GM21737 (cell line): ENCODE results near the gene CACNA1G.
A peak's percentile ranks its signal among the peaks of the same experiment; 100 is the strongest.

Experiments used
- ATAC-seq: cut with Tn5 transposase; IDR thresholded peaks from one replicate; pipeline ENCODE4 v1.9.1; 2021; ENCODE audit warnings: mild to moderate bottlenecking, moderate library complexity; ENCODE audit not compliant: unreplicated experiment

The CACNA1G gene

DNA sequence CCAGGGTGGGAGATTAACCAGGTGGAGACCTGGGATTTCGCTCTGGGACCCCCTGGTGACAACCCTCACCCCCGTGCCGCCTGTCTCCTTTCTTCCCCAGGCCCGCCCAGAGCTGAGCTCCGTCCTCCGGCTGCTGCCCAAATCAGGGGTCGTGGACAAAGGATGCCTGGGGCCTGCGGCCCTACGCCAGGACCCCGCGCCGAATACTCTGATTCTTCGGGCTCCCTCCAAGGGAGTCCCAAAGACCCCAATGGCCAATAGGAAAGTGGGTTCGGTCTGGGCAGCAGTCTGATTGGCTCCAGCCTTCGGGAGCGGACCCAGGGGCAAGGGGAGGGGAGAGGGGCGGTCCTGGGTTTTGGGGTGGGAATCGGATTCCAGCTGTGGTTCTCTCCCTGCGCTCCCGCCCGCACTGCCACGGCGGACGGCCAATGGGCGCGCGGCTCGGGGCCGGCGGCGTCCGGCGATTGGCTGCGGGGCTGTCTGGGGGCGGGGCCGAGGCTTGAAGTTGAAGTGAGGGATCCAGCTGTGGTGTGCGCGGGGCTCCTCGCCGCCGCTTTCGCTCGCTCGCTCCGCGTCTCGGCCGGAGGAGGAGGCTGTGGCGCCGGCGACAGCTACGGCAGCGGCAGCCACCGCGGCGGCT lies at the start of gene CACNA1G:
CACNA1G (plus strand) TSS at position 531 of the 640 bp plus-strand sequence. CDS start 745 bp downstream, outside the sequence.
- peak; percentile 86 for ATAC-seq

DNA sequence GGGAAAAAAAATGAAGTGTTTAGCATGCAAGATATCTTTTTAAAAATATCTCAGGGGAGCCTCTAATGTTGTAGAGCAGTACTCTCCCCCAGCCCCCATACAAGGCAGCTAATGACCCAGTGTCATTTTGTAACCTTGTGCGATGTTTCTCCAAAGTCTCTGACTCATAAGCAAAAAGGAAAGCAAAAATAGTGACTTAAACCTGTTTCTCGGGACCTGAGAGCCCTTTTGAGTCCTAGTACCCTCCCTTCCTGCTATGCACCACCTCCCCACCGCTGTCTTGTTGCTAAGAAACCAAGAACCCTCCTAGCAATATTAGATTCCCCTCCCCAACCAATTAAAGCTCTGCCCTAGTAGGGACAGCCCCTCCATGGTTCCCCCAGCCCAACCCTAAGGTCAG lies 49.5 kb upstream of the CACNA1G start:
- ATAC-seq = peak; percentile 90

DNA sequence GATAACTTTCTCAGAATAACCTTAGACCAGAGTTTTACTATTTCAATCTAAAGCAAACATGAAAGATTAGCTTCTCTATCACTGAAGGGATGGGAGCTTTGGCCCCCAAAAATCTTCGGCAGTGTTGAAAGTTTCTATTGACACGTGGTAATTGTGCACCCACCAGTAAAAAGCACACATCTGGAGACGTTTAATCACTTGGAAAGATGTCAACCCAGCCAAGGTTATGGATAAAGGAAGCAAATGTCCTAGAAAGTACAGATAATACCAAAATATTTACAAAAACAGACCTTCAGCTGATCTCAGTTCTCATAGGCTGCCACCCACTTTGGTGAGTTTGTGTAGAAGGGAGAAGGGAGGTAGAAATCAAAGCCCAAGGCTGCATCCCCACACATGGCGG lies 47.0 kb upstream of the CACNA1G start:
- no peak for ATAC-seq

DNA sequence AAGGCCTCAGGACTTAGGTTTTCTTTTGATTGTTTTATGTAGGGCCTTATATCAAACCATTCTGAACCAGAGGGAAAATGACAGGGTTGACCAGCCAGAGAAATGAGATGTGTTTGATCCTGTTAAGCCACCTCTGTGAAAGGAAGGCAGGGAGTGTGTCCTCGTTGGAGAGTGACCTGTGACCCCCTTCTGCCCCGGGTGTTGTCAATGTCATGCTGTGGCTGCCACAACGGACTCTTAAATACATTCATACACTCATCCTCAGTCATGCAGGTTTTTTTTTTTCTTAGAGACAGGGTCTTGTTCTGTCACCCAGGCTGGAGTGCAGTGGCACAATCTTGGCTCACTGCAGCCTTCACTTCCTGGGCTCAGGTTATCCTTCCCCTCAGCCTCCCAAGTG lies 46.1 kb upstream of the CACNA1G start:
- ATAC-seq = no peak

DNA sequence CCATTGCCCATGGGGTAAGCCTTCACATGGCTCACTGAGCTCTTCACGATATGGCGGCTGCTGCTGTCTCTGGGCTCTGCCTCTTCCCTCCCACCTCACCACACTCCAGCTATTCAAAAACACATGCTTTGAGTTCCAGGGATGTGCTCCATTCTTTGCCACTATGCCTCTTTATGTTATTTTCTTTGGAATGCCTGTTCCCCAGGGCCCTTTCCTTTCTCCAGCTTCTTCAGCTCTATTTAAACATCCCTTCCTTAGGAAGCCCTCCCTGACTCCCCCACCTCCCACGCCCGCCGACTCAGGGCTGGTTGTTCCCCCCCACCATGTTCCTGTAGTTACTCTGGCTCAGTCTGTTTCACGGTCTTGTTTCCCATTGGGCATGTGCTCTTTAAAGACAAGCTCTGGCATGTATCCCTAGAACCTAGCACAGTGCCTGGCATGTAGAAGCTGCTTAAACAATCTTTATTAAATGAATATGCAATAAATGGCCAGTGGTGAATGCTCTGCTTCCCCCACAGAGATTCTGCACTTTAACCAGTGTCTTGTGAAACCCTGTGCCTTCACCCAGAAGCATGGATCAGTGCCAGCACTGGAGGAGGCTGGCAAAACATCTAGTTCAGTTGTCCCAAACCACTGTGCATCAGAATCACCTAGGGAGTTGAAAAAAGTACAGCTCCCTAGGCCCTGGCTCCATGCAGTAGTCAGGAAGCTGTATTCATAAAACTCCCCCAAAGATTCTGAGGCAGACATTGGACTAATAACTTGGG lies 45.4 kb upstream of the CACNA1G start:
- ATAC-seq = no peak

DNA sequence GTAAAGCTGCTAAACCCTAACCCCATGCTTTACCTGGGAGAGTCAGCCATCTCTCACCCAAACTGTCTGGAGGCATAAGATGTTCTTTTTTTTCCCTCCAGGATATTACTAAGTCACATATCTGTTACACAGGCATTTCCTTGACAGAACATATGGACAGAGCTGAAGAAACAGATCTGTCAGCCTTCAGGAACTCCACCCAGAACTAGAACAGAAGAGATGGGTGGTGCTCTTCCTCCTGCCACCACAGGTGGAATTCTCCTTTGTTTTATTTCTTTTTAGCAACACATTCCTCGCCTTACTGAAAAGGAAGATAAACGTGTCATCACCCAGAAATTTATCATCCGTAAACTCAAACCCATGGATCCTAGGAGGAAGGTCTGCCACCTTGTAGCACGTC lies 43.5 kb upstream of the CACNA1G start:
- ATAC-seq = no peak

DNA sequence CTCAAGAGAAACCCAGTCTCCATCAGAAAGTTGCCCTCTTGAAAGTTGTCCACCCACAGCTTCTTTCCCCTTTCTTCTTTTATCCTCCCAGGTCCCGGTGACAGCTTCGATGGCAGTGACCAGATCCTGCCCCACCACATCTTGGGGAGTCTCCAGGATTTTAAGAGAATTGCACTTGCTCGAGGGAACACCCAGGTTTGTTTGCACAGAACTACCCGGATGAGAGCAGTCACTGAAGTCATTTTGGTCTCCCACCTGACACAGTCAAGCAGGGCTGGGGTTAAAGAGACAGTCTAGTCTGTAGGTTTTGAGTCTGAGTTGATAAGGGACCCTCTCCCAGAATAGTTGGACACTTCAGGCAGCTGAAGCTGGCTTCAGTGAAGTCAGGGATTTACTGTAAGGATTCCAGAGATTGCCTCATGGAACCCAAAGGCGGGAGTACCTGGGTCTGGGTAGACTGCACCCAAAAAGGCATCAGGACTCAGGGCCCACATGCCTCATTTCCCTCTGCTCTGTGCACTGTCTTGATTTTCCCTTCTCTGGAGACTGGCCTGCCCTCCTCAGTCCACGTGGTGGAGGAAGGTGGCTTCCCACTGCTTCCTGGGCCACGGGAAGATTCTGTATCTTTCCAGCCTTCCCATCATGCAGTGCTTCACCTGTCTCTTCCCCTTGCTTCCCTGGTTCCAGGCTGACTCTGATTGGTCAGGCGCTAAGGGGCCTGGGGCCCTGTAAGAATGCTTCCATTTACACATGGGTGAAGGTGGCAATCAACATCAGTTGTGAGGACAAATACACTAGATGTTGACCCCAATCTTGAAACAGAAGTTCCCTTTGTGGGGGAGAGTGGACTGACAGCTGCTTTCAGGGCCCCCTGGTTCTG lies 42.8 kb upstream of the CACNA1G start:
- no peak for ATAC-seq

DNA sequence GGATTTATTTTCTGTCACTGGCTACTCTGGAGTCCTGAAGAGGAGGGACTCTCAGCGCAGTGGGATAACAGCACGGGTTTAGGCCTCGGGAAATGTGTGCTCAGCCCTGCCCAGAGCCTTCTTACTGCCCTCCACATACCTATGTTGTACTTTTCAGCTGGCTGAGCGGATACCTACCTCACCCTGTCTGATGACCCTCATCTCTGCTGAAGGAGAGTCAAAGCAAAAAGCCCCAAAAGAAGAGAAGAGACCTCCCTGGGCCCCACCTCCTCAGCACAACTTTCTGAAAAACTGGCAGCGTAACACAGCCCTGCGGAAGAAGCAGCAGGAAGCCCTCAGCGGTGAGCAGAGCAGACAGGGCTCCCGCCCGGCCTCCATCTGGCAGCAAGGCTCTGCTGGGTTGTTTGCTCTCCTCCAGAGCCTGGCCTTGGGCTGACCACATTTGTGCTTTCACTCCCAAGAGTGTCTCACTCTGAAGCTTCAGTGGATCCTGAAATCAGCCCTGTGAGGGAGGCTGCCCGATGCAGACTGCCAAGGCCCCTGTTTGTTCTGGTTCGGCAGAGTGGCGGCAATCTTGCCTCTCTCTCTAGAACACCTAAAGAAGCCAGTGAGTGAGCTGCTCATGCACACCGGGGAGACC lies 42.0 kb upstream of the CACNA1G start:
- no peak for ATAC-seq

DNA sequence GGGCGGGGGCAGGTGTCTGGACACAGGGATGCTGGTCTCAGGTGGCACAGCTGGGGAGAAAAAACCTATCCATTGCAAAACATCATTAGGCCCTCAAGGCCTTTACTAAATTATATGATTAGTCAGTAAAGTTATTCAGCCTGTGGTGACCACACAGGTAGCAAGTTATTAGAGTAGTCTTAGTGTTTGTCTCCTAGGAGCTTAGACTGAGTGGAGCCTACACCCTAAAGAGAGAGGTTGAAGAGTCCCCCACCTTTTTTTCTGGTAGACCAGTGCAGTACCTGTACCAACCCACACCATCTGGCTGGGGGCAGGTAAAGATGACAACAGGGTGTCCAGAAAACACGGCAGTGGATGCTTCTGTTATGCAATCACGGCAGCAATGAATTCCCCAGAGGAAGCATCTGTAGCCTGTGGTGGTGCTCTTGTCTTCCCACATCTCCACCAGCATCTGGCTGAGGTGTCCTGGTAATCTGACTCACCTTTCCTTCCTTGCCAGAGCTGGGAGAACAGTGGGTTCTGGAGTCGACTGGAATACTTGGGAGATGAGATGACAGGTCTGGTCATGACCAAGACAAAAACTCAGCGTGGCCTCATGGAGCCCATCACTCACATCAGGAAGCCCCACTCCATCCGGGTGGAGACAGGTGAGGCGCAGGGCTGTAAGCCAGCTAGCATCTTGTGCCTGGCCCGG lies 41.2 kb upstream of the CACNA1G start:
- no peak for ATAC-seq

DNA sequence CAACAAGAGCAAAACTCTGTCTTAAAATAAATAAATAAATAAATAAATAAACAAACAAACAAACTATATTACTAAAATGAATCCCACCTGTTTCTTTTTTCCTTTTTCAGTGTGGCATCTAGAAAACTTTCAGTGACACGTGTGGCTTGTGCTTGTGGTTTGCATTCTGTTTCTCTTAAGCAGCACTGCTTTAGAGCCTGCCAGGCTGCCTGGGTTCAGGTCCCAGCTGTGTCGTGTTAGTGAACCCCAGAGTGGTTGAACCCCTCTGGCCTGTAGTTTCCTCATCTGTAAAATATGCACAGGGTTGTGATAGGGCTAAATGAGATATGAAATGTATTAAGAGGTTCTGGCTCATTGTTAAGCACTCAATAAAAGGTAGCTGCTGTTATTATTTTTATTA lies 40.0 kb upstream of the CACNA1G start:
- no peak for ATAC-seq

DNA sequence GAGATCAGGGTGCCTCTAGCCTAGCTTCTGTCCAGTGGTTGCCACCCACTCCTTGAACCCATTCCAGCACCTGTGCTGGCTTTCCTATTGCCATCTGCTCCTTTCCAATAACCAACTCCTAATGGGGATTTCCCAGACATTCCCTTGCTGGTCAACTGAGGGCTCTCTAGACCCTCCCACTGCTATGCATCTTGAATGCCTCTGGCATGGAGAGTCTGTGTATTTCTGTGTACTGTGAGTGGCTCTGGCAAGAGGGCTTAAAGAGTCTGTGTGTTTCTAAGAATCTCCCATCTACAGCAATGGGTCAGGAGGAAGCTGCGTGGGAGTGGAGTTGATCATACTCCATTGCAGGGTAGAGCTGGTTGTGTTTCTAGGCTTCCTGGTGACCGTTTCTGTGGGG lies 39.0 kb upstream of the CACNA1G start:
- ATAC-seq = no peak

DNA sequence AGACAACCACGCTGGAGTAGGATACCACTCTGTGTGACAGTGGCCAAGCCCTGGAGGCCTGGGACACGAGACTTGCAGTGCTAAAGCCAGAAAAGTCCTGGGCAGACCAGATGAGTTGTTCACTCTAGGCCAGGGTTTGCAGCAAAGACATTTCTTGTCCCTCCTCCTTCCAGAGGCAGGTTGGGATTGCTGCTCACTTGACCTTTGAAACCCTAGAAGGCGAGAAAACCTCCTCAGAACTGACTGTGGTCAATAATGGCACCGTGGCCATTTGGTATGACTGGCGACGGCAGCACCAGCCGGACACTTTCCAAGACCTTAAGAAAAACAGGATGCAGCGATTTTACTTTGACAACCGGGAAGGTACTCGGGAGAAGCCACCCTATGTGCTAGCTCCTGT lies 37.7 kb upstream of the CACNA1G start:
- no peak for ATAC-seq

DNA sequence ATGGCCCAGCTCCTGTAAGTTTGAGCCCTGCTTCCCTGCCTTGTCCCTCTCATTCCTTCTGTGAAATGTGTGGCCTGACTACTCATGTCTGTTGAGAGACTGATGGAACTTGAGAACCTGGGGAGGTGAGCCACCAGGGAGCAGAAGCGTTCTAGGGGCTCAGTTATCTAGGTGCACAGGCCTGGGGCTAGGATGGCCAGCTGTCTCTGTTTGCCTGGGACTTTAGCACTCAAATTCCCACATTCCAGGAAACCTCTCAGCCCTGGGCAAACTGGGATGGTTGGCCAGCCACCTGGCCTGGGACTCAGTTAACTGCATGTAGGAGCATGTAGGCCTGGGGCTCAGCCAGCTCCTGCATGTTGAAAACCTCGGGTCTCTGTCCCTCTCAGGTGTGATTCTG lies 37.3 kb upstream of the CACNA1G start:
- no peak for ATAC-seq

DNA sequence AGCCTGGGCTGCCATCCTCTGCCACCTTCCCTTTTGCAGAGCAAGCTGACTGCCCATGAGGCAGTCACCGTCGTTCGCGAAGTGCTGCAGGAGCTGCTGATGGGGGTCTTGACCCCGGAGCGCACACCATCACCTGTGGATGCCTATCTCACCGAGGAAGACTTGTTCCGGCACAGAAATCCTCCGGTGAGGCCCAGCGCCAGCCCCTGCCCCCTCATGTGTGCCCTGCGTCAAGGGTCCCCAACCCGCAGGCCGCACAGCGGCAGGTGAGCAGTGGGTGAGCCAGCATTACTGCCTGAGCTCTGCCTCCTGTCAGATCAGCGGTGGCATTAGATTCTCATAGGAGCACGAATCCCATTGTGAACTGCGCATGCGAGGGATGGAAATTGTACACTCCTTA lies 35.7 kb upstream of the CACNA1G start:
- no peak for ATAC-seq

DNA sequence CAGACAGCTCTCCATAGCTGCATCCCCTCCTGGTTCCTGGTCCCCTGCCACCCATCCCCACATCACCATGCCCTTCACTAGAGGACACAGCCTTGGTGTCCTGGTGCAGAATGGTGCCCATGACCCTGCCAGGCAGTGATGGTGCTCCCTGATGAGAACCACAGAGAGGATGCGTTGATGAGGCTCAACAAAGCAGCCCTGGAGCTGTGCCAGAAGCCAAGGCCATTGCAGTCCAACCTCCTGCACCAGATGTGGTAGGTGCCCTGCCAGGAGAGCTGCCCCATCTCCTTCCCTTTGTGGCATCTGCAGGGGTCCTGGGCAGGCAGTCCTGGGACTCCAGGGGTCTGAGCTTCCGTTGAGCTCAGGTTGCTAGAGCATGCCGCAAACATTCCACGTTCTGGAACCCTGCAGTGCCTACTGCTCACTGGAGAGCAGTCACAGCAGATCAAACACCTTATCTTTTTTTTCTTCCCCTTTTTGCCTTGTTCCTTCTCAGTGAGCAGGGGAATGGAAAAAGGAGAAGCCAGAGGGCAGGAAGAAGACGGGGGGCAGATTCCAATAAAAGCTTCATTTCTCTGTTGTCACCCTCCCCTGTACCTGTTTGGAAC lies 33.3 kb upstream of the CACNA1G start:
- no peak for ATAC-seq

DNA sequence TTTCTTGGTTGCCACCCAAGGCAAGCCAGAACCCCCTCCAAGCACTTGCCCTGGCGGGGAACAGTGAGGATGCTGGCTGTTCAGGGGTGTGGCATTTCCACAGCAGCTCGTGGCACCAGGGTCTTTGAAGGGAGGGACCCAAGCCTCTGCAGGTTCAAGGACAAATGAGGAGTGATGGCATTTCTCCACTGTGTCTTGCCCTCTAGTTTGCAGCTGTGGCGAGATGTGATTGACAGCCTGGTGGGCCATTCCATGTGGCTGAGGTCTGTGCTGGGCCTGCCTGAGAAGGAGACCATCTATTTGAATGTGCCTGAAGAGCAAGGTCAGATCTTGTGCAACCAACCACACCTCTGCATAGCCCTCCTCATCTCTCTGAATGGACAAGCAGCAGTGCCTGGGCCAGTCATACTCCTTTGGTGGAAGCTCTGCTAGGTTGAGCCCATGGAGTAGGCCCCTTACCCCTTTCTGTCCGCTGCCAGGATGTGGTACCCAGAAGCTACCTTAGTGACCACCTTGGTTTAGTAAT lies 32.5 kb upstream of the CACNA1G start:
- ATAC-seq = no peak

DNA sequence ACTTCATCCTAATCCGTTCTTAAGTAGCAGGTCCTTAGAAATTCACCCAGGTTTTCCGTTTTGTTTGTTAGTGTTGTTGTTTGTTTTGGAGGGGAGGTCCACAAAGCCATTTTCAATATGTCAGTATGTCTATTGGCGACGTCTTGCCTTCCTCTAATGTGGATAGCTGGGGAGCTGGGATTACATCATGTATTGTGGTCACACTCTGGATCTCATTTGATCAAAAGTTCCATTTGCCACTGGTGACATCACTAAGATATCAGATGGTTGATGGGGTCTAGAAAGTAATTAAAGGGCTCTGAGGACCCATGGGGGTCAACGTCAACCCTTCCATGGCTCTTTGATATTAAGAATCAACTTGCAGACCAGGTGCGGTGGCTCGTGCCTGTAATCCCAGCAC lies 30.7 kb upstream of the CACNA1G start:
- no peak for ATAC-seq

DNA sequence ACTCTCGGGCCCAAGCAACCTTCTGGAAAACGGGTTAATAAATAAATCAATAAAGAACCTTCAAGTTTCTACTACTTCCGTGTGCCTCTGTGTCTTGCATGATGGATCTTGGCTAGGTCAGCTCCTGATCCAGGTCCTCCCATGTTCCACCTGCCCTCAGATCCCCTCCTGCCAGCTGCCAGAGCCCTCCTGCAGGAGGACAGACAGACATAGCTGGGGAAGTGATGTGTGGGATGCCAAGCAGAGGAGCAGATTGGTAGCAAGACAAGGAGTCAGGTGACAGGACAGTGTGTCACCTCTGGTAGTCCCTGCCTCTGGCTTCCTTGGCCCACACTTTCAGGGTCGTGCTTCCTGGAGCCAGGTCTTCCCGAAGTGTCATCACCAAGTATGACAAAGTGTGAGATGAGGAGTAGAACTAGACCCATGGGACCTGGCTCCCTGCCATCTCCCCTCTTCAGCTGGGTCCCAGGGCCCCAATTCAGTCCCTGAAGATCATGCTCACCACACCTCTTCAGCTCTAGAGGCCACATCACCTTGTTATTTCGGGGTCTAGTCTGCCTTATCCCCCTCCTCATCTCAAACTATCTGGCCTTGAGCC lies 29.0 kb upstream of the CACNA1G start:
- no peak for ATAC-seq

DNA sequence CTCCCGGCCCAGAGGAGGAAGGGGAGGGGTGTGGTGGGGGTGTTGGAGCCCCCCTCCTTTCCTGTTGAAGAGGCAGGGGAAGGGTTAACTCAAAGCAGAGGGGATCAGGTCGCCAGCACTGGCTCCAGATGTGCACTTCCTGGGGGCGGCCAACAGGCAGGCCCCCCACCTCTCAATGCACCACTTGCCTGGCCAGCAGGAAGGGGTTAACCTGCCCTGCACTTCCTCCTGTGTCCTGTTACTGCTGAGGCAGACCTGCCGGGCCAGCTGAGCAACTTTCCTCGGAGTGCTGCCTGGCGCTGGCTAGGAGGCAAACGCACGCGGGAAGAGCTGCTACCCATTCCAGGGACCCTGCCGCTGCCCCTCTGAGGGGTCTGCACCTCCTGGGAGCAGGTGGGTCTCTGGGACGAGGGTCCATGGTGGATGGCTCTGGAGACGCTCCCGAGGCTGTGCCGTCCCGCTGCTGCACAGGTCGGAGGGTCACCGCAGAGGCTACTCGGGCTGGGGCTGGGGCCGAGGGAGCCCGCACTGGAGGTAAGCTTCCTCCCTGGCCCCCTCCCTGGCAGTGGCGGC lies 28.0 kb upstream of the CACNA1G start, which contains the start of gene EPN3:
EPN3 (plus strand) TSS at position 284 of the 573 bp plus-strand sequence. CDS start 3,822 bp downstream, outside the sequence.
- no peak for ATAC-seq
